Measurements from ENCODE around the gene KIFC3.

DNA sequence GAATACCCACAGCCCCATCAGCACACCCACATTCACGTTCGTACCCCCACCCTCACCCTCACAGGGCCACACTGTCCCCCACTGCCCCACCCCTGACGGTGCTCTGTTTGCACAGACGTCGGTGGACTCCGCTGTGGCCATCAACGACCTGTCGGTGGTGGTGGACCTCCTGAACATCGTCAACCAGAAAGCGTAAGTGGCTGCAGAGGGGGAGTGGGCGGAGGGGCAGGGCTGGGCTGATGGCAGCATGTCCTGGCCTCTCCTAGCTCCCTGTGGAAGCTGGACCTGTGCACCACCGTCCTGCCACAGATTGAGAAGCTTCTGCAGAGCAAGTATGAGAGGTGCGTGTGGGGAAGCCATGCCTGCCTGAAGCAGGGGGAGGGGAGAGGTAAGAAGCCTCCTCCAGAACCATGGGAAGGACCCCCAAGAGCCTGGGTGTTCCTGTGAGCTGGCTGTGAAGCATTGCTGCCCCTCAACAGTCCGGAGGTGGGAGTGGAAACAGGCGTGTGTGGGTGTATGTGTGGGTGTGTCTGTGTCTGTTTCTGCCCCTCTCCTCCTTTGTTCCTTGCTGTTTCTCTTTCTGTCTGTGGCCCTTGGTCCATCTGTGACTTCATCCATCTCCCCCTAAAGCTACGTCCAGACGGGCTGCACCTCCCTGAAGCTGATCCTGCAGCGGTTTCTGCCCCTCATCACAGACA is 46.4 kb downstream of the KIFC3 start:
- no peak for TF ChIP-seq CTCF (IDR thresholded peaks at IDR 0.05)
- no peak for TF ChIP-seq POLR2A (IDR thresholded peaks at IDR 0.05)

Data from heart left ventricle (tissue), 13 donors.